Measurements from ENCODE around the gene OSBPL2. TPM values are rescaled to one million over a fixed set of nuclear protein-coding genes. Genes with fewer than 3 reads are reported as not detected.
A peak's percentile ranks its signal among the peaks of the same experiment; 100 is the strongest.

The OSBPL2 gene
- total RNA-seq, 2 experiments from 2014 or later: 17.2 to 40.0 TPM

- peak overlapping the region; percentile 85 for H3K27ac ChIP-seq (ENCODE audit: low read depth, low read length, poor library complexity, severe bottlenecking)
- peak overlapping the region; percentile 93 for H3K4me2 ChIP-seq (ENCODE audit: low read length)
- intact Hi-C loops (cut with micrococcal nuclease; ENCODE audit: unreplicated experiment): loop anchor here (1.0 to 2.0 kb wide), 8 partner anchors 19 to 192 kb away; partner anchors contain the start of genes CABLES2, LAMA5 and OSBPL2
- no peaks in the 10 kb centered on the region for H3K9me2 ChIP-seq (ENCODE audit: insufficient read depth, low read length)
- TF ChIP-seq EZH2phosphoT487 (IDR thresholded peaks at IDR 0.05; ENCODE audit: borderline replicate concordance, low read depth, low read length) (no peak), CTCF (conservative IDR thresholded peaks at IDR 0.05; ENCODE audit: low read length) (peak; percentile 75)
- peak; percentile 94 for DNase-seq (ENCODE audit: low spot score)
- H3K79me2 ChIP-seq (ENCODE audit: insufficient read depth, low read depth, low read length): peaks cover 32% of the 10 kb centered on the region
- no TSS peak for BruUV-seq (replicated peaks)
- ChIA-PET POLR2A (interaction anchor here (0.6 to 1.1 kb wide), 6 partner anchors 40 to 110 kb away, joined by 3 to 4 read pairs (median 4); no protein-coding TSS in a partner anchor), CTCF (ENCODE audit: unreplicated experiment) (interaction anchor here (0.5 to 0.9 kb wide), 3 partner anchors 62 to 81 kb away, joined by 3 to 4 read pairs (median 4); no protein-coding TSS in a partner anchor)
- peak overlapping the region; percentile 92 for H2AFZ ChIP-seq (ENCODE audit: low read length)
- H3K9me3 ChIP-seq (ENCODE audit: low read length): no peaks in the 10 kb centered on the region
- H3K4me1 ChIP-seq (ENCODE audit: insufficient read depth, low read length, poor library complexity, severe bottlenecking): peaks cover 27% of the 10 kb centered on the region
- peaks cover 16% of the 10 kb centered on the region; the same call in 1 of the 2 replicates for H4K20me1 ChIP-seq (ENCODE audit: insufficient read depth, low read length)
- peaks cover 37% of the 10 kb centered on the region for H3K36me3 ChIP-seq (ENCODE audit: insufficient read depth, low read length)
- H3K4me3 ChIP-seq (ENCODE audit: low read depth, low read length, poor library complexity, severe bottlenecking): peak overlapping the region; percentile 100
Measured at GRCh38 chr20:62301773-62302340, 63.5 kb downstream of the OSBPL2 start.

GRCh38 chr20:62302341-62303061 lies 64.2 kb downstream of the OSBPL2 start, which contains the start of gene ADRM1:
Gene ADRM1, plus strand, starts transcription at chr20:62302997. Its CDS starts 572 bp downstream, at chr20:62303569.
- no TSS peak for BruUV-seq (replicated peaks)
- Histone ChIP-seq H4K20me1 (ENCODE audit: insufficient read depth, low read length) (peaks cover 16% of the 10 kb centered on the region; the same call in 1 of the 2 replicates), H3K36me3 (ENCODE audit: insufficient read depth, low read length) (peaks cover 44% of the 10 kb centered on the region), H3K9me3 (ENCODE audit: low read length) (no peaks in the 10 kb centered on the region), H3K4me1 (ENCODE audit: insufficient read depth, low read length, poor library complexity, severe bottlenecking) (peaks cover 27% of the 10 kb centered on the region), H3K79me2 (ENCODE audit: insufficient read depth, low read depth, low read length) (peaks cover 32% of the 10 kb centered on the region), H2AFZ (ENCODE audit: low read length) (peak within 1 kb of the TSS; percentile 92), H3K4me2 (ENCODE audit: low read length) (peak within 1 kb of the TSS; percentile 93), H3K27ac (ENCODE audit: low read depth, low read length, poor library complexity, severe bottlenecking) (peak within 1 kb of the TSS; percentile 85), H3K9me2 (ENCODE audit: insufficient read depth, low read length) (no peaks in the 10 kb centered on the region), H3K4me3 (ENCODE audit: low read depth, low read length, poor library complexity, severe bottlenecking) (peak within 1 kb of the TSS; percentile 100)
- intact Hi-C loops (cut with micrococcal nuclease; ENCODE audit: unreplicated experiment): loop anchor here (1.0 to 2.0 kb wide), 8 partner anchors 19 to 192 kb away; partner anchors contain the start of genes CABLES2, LAMA5 and OSBPL2
- ChIA-PET CTCF (ENCODE audit: unreplicated experiment) (interaction anchor here (0.6 to 0.9 kb wide), 3 partner anchors 66 to 491 kb away, joined by 4 to 5 read pairs (median 4); no protein-coding TSS in a partner anchor), POLR2A (interaction anchor here (0.6 to 0.9 kb wide), 4 partner anchors 39 to 111 kb away, joined by 3 to 4 read pairs (median 4); no protein-coding TSS in a partner anchor)
- peak; percentile 98 for DNase-seq (ENCODE audit: low spot score)
- TF ChIP-seq CTCF (conservative IDR thresholded peaks at IDR 0.05; ENCODE audit: low read length) (peak; percentile 84), EZH2phosphoT487 (IDR thresholded peaks at IDR 0.05; ENCODE audit: borderline replicate concordance, low read depth, low read length) (no peak)

Measured in OCI-LY7 (cell line).